ENCODE measurements around the gene PCDH8. TPM values are rescaled to one million over a fixed set of nuclear protein-coding genes. Genes with fewer than 3 reads are reported as not detected.

PCDH8 gene
- total RNA-seq, 1 donor from 2014 or later, result not detected

DNA sequence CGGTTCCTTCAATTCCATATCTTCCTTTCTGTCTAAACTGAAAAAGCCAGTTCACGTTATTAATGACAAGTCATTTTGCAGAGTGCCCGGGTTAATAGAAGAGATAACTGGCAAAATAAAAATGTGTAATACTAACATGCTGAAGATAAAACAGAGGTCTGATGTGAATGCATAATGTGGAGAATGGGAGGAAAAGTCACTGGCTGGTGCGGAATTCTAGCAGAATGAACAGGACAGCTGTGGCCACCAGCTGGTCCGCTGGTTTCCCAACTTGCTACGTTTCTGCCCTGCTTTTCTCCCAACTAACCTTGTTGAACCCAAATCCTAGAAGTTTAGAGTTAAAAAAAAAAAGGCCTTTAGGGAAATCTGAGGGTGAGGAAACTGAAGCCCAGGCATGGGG lies 42.4 kb downstream of the PCDH8 start:
- no peaks in the 10 kb centered on the region for H3K36me3 Mint-ChIP-seq (ENCODE audit: low read depth)
- no peak overlapping the region for H3K27ac Mint-ChIP-seq
- DNase-seq (no peak), ATAC-seq (ENCODE audit: low read depth) (no peak)
- no peaks in the 10 kb centered on the region for H3K9me3 Mint-ChIP-seq
- ChIA-PET POLR2A (no interaction called here), CTCF (no interaction called here)
- no peaks in the 10 kb centered on the region for H3K4me1 Mint-ChIP-seq
- intact Hi-C loops (cut with micrococcal nuclease), result no loop called here
- peaks cover 22% of the 10 kb centered on the region for H3K27me3 Mint-ChIP-seq
- H3K4me3 Mint-ChIP-seq, result no peak overlapping the region
- TF ChIP-seq CTCF (IDR thresholded peaks at IDR 0.05), result no peak

GRCh38 chr13:52804202-52804641 lies 44.2 kb downstream of the PCDH8 start:
- H3K4me3 Mint-ChIP-seq, result no peak overlapping the region
- no peak for DNase-seq
- intact Hi-C loops (cut with micrococcal nuclease), result no loop called here
- ATAC-seq (ENCODE audit: low read depth), result no peak
- H3K4me1 Mint-ChIP-seq, result no peaks in the 10 kb centered on the region
- peaks cover 22% of the 10 kb centered on the region for H3K27me3 Mint-ChIP-seq
- no peaks in the 10 kb centered on the region for H3K9me3 Mint-ChIP-seq
- no peak overlapping the region for H3K27ac Mint-ChIP-seq
- no peaks in the 10 kb centered on the region for H3K36me3 Mint-ChIP-seq (ENCODE audit: low read depth)
- CTCF ChIA-PET, result interaction anchor here (1.3 kb wide), 1 partner anchor 9 kb away, joined by 3 read pairs; no protein-coding TSS in a partner anchor
- TF ChIP-seq CTCF (IDR thresholded peaks at IDR 0.05), result no peak
- POLR2A ChIA-PET, result no interaction called here

GRCh38 chr13:52800856-52801255 lies 47.6 kb downstream of the PCDH8 start:
- H3K27ac Mint-ChIP-seq, result no peak overlapping the region
- no peaks in the 10 kb centered on the region for H3K9me3 Mint-ChIP-seq
- ChIA-PET POLR2A (no interaction called here), CTCF (no interaction called here)
- no peaks in the 10 kb centered on the region for H3K4me1 Mint-ChIP-seq
- peaks cover 24% of the 10 kb centered on the region for H3K27me3 Mint-ChIP-seq
- DNase-seq (no peak), ATAC-seq (ENCODE audit: low read depth) (no peak)
- H3K36me3 Mint-ChIP-seq (ENCODE audit: low read depth), result no peaks in the 10 kb centered on the region
- intact Hi-C loops (cut with micrococcal nuclease), result no loop called here
- H3K4me3 Mint-ChIP-seq, result no peak overlapping the region
- TF ChIP-seq CTCF (IDR thresholded peaks at IDR 0.05), result no peak

GRCh38 chr13:52798770-52799430 lies 49.5 kb downstream of the PCDH8 start:
- Mint-ChIP-seq H3K4me1 (no peaks in the 10 kb centered on the region), H3K9me3 (no peaks in the 10 kb centered on the region), H3K27me3 (peaks cover 21% of the 10 kb centered on the region), H3K27ac (no peak overlapping the region), H3K36me3 (ENCODE audit: low read depth) (no peaks in the 10 kb centered on the region), H3K4me3 (no peak overlapping the region)
- POLR2A ChIA-PET, result no interaction called here
- no peak for DNase-seq
- CTCF ChIA-PET, result no interaction called here
- ATAC-seq (ENCODE audit: low read depth), result no peak
- TF ChIP-seq CTCF (IDR thresholded peaks at IDR 0.05), result no peak
- intact Hi-C loops (cut with micrococcal nuclease), result no loop called here

GRCh38 chr13:52797176-52797575 lies 51.3 kb downstream of the PCDH8 start:
- CTCF ChIA-PET, result no interaction called here
- ATAC-seq (ENCODE audit: low read depth) (no peak), DNase-seq (no peak)
- Mint-ChIP-seq H3K9me3 (no peaks in the 10 kb centered on the region), H3K27me3 (peaks cover 11% of the 10 kb centered on the region), H3K36me3 (ENCODE audit: low read depth) (no peaks in the 10 kb centered on the region), H3K4me1 (no peaks in the 10 kb centered on the region), H3K27ac (no peak overlapping the region), H3K4me3 (no peak overlapping the region)
- POLR2A ChIA-PET, result no interaction called here
- intact Hi-C loops (cut with micrococcal nuclease), result no loop called here
- no peak for TF ChIP-seq CTCF (IDR thresholded peaks at IDR 0.05)
